GM12878 (cell line): Measurements from ENCODE around the gene RGS19. TPM values are rescaled to one million over a fixed set of nuclear protein-coding genes. Genes with fewer than 3 reads are reported as not detected.
A peak's percentile ranks its signal among the peaks of the same experiment; 100 is the strongest.

Source experiments
- ATAC-seq: fragments of 200-7000 bp; cut with Tn5 transposase; 3 replicates; pipeline ENCODE4 v1.9.1; 2020; ENCODE audit warnings: mild to moderate bottlenecking, moderate library complexity
- BruUV-seq: library from RNA; stranded (reverse); fragments of 400-500 nt; replicated peaks from 2 replicates; lab custom pipeline; 2021; lab: Mats Ljungman, UMichigan
- CTCF ChIA-PET: fragments of 300-600 bp; sonication (Branson Sonifier 250); formaldehyde crosslinking; extraction: SDS; loops from one replicate; lab custom pipeline; 2021; ENCODE audit warnings: inconsistent platforms; lab: Yijun Ruan, JAX
- POLR2A ChIA-PET: fragments of 350-600 bp; formaldehyde crosslinking; extraction: SDS; loops from one replicate; lab custom pipeline; 2021; ENCODE audit warnings: inconsistent platforms; lab: Charles Lee
- RAD21 ChIA-PET: fragments of 300-600 bp; sonication (Branson Sonifier 250); formaldehyde crosslinking; loops from one replicate; lab custom pipeline; 2023; ENCODE audit warnings: antibody characterized with exemption; ENCODE audit not compliant: unreplicated experiment; lab: Charles Lee
- SMC1A ChIA-PET: fragments of 300-600 bp; sonication (Branson Sonifier 250); formaldehyde crosslinking; loops from one replicate; lab custom pipeline; 2023; ENCODE audit not compliant: unreplicated experiment, uncharacterized antibody; lab: Charles Lee
- DNase-seq: peaks from one replicate; pipeline ENCODE4 v3.0.0-alpha.2; 2011; ENCODE audit warnings: low read depth, low spot score
- FAIRE-seq: peaks from 3 replicates; lab custom pipeline; 2011; peaks lifted over from hg19 to GRCh38; lab: Jason Lieb, UNC
- H2AFZ ChIP-seq: 2 replicates; pipeline ENCODE4 v1.6.0; 2011; ENCODE audit warnings: low read depth, low read length, control low read depth; ENCODE audit not compliant: control insufficient read depth
- H3K27ac ChIP-seq: 2 replicates; pipeline ENCODE4 v1.5.1; 2011; ENCODE audit warnings: control low read depth; ENCODE audit not compliant: control insufficient read depth, insufficient read depth
- H3K27me3 ChIP-seq, 2 experiments: replicated peaks in 1 of 2; 2 replicates each; pipeline versions ENCODE4 v1.6.0 to v1.6.1; 2011; ENCODE audit warnings: low read length in 1 of 2; ENCODE audit not compliant: control insufficient read depth in 2 of 2, insufficient read depth in 2 of 2
- H3K36me3 ChIP-seq, 2 experiments: 2 replicates each; pipeline ENCODE4 v1.5.1; 2011; ENCODE audit warnings: low read length in 1 of 2; ENCODE audit not compliant: control insufficient read depth in 2 of 2, insufficient read depth in 2 of 2
- H3K4me1 ChIP-seq: 2 replicates; pipeline ENCODE4 v1.6.1; 2011; ENCODE audit warnings: mild to moderate bottlenecking, low read length, moderate library complexity, mixed read lengths; ENCODE audit not compliant: control insufficient read depth, insufficient read depth
- H3K4me2 ChIP-seq: 2 replicates; pipeline ENCODE4 v1.6.0; 2011; ENCODE audit warnings: control low read depth; ENCODE audit not compliant: control insufficient read depth, insufficient read depth
- H3K4me3 ChIP-seq: fragments of 200-600 bp; sonication (generic); 2 replicates; pipeline ENCODE4 v1.5.1; 2016
- H3K79me2 ChIP-seq: 2 replicates; pipeline ENCODE4 v1.6.0; 2011; ENCODE audit warnings: low read length; ENCODE audit not compliant: control insufficient read depth, insufficient read depth
- H3K9ac ChIP-seq: 2 replicates; pipeline ENCODE4 v1.8.0; 2011; ENCODE audit warnings: low read length, control low read depth, mixed read lengths; ENCODE audit not compliant: control insufficient read depth, insufficient read depth
- H3K9me3 ChIP-seq: replicated peaks from 3 replicates; pipeline ENCODE4 v1.5.1; 2011; ENCODE audit warnings: mild to moderate bottlenecking, low read length; ENCODE audit not compliant: control insufficient read depth, insufficient read depth
- H4K20me1 ChIP-seq: 2 replicates; pipeline ENCODE4 v1.6.0; 2011; ENCODE audit not compliant: control insufficient read depth, insufficient read depth
- BACH1 ChIP-seq: fragments of 450-650 bp; IDR thresholded peaks from 2 replicates; pipeline ENCODE4 v1.6.1; 2017; ENCODE audit warnings: mild to moderate bottlenecking, borderline replicate concordance
- BMI1 ChIP-seq: fragments of 450-650 bp; IDR thresholded peaks from 2 replicates; pipeline ENCODE4 v1.6.1; 2016; ENCODE audit warnings: mild to moderate bottlenecking, moderate library complexity, borderline replicate concordance
- NBN ChIP-seq: fragments of 450-650 bp; IDR thresholded peaks from 2 replicates; pipeline ENCODE4 v1.6.1; 2016
- NFYA ChIP-seq: IDR thresholded peaks from 2 replicates; pipeline ENCODE4 v1.6.1; 2011; ENCODE audit warnings: low read depth, mild to moderate bottlenecking, low read length, improper control_type of control experiment, borderline replicate concordance
- POLR2A ChIP-seq: IDR thresholded peaks from 2 replicates; pipeline ENCODE4 v1.6.1; 2011; ENCODE audit warnings: low read depth, mild to moderate bottlenecking, low read length
- POU2F2 ChIP-seq: IDR thresholded peaks from 3 replicates; pipeline ENCODE4 v1.6.1; 2011; ENCODE audit warnings: low read depth, mild to moderate bottlenecking, low read length, borderline replicate concordance
- RUNX3 ChIP-seq: IDR thresholded peaks from 2 replicates; pipeline ENCODE4 v1.6.1; 2012; ENCODE audit warnings: low read length, inconsistent platforms
- WGBS: methylation state at CpG from one replicate; pipeline ENCODE4 v1.1.6; 2016; ENCODE audit warnings: low lambda C conversion rate; ENCODE audit not compliant: insufficient replicate concordance, insufficient coverage; ENCODE audit errors: missing lambda C conversion rate; 5-methylcytosine and 5-hydroxymethylcytosine counted together
- in situ Hi-C: fragments of 300-500 bp; cut with MboI; formaldehyde crosslinking; loops from 9 replicates; pipeline ENCODE4 v1.14.3; 2018; ENCODE audit warnings: mixed read lengths
- intact Hi-C: fragments of 100-400 bp; cut with micrococcal nuclease; formaldehyde crosslinking; loops from one replicate; pipeline ENCODE4 v1.14.2; 2022; ENCODE audit not compliant: unreplicated experiment
- polyA plus RNA-seq, 11 experiments: library from polyadenylated mRNA; depleted of rRNA in 4 of 11; unstranded in 6 of 11; stranded (reverse) in 5 of 11; fragments of >200 nt; fragmentation: Nextera tagmentation in 4 of 11; fragmentation: Illumina TruSeq in 1 of 11; extraction: Ambion mirVana in 4 of 11; extraction: Trizol in 1 of 11; gene quantifications; 1 replicate in 1 of 11; 2 replicates in 10 of 11; pipeline versions ENCODE4 v1.2.1 to v1.2.3, GENCODE V29; 2011 to 2016; ENCODE audit warnings: inconsistent platforms in 2 of 11, missing spikeins in 2 of 11, low read depth in 1 of 11
- total RNA-seq, 4 experiments: library from RNA; depleted of rRNA in 3 of 4; stranded (reverse); fragments of >200 nt in 3 of 4; fragmentation: Illumina TruSeq in 1 of 4; extraction: Trizol in 1 of 4; gene quantifications; 2 replicates each; pipeline versions ENCODE4 v1.2.1 to v1.2.3, GENCODE V29; 2013 to 2021

The RGS19 gene
- total and polyA plus RNA-seq, 10 of the 15 experiments (the other 5 are each of a cell fraction or from before 2014, with no cell fraction given), result 0.82 to 62.4 (median 39.8) TPM

GRCh38 chr20:64065062-64065973, 14.0 kb downstream of the RGS19 start:
- ATAC-seq (no peak), DNase-seq (no peak), FAIRE-seq (no peak)
- H2AFZ ChIP-seq, result no peak overlapping the region
- in situ Hi-C loops, result no loop called here
- TF ChIP-seq BACH1 (no peak), RUNX3 (no peak), NBN (no peak), POU2F2 (no peak), POLR2A (peak; percentile 20; the same call in 1 of the 2 replicates), NFYA (no peak), BMI1 (no peak)
- no peaks in the 10 kb centered on the region for H3K27me3 ChIP-seq
- H3K36me3 ChIP-seq, result no peaks in the 10 kb centered on the region
- 0 out of 2 replicates have a peak overlapping the region, but pooled peaks have one; percentile 10 for H3K27ac ChIP-seq
- H3K4me2 ChIP-seq, result peak overlapping the region; percentile 68
- H3K9ac ChIP-seq, result no peak overlapping the region
- no peak overlapping the region for H3K4me3 ChIP-seq
- intact Hi-C loops, result no loop called here
- no peaks in the 10 kb centered on the region for H3K9me3 ChIP-seq
- H4K20me1 ChIP-seq, result no peaks in the 10 kb centered on the region
- CTCF ChIA-PET, result interaction anchor here (0.6 to 2.4 kb wide), 8 partner anchors 8 to 85 kb away, joined by 3 to 19 read pairs (median 5); partner anchors contain the start of genes OPRL1, PRPF6 and RGS19
- no peaks in the 10 kb centered on the region for H3K79me2 ChIP-seq
- SMC1A ChIA-PET, result interaction anchor here (0.6 to 2.0 kb wide), 4 partner anchors 11 to 85 kb away, joined by 3 to 10 read pairs (median 4); partner anchors contain the start of gene SAMD10
- peaks cover 32% of the 10 kb centered on the region for H3K4me1 ChIP-seq
- BruUV-seq, result no TSS peak
- 40% methylated on average over 25 of the region's 27 CpGs for WGBS
- POLR2A ChIA-PET, result interaction anchor here (0.5 to 3.0 kb wide), 4 partner anchors 11 to 83 kb away, joined by 3 to 10 read pairs (median 5); partner anchors contain the start of genes OPRL1 and RGS19
- RAD21 ChIA-PET, result interaction anchor here (1.5 to 1.6 kb wide), 2 partner anchors 11 to 14 kb away, joined by 4 read pairs; partner anchors contain the start of genes OPRL1 and RGS19
